NCI-H1930 (cell line): Measurements from ENCODE around the gene NOTCH2.

Experiments
- DNase-seq, 2 experiments: peaks; one replicate each; lab custom pipeline; 2025; lab: John Stamatoyannopoulos, UW

The NOTCH2 gene

DNA sequence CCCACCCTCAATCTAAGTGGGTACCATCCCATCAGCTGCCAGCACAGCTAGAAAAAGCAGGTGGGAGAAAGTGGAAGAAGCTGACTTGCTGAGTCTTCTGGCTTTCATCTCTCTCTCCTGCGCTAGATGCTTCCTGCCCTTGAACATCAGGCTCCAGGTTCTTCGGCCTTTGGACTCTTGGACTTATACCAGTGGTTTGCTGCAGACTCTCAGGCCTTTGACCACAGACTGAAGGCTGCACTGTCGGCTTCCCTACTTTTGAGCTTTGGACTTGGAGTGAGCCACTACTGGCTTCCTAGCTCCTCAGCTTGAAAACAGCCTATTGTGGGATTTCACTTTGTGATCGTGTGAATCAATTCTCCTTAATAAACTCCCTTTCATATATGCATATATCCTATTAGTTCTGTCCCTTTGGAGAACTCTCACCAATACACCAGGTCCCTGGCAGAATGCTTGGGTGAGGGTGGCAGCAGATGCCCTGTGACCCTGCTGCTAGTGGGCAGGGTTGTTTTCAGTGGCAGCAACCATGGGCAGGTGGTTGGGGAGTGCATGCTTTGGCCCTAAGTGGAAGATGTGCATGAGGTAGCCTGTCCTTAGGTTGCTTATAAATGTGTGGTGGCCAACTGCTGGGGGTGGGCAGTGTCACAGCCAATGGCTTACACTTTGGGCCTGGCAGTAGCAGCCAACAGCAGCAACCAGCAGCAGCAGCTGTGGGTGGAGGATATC lies 162.4 kb downstream of the NOTCH2 start:
- DNase-seq, result no peak

DNA sequence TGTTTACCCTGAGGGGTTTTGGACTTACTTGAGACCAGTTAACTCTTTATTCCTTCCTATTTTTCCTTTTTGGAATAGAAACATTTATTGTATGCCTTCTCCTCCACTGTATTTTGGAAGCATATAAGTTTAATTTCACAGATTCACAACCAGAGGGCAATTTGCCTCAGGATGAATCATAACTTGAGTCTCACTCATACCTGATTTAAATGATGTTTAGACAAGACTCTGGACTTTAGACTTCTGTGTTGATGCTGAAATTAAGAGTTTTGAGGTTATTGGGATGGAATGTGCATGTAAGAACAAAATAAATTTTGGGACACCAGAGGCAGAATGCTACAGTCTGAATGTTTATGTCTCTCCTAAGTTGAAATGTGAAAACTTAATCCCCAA lies 166.0 kb downstream of the NOTCH2 start:
- no peak for DNase-seq

DNA sequence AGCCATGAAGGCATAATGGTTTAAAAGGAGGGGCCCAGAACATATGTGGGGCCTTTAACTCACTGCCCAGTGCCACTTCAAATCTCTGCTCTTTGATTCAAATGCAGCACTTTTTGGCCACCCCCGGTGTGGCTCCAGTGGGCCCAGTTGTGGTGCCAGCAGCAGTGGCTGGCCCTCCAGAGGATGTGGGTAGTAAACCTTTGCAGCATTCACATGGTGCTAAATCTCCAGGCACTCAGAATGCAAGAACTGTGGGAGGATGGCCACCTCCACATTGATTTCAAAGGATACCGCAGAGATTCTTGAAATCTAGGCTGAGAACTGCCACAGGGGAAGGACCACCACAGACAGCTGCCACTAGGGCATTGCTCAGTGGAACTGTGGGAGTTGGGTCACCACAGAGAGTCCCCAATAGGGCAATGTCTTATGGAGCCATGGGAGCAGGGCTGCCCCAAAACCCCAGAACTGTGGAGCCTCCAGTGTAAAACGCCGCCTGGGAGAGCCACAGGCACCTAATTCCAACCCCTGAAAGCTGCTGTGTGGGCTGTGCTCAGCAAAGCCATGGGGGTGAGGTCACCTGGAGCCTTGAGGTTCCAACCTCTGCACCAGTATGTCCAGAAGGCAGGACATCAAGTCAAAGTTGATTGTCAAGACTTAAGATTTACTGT lies 166.6 kb downstream of the NOTCH2 start:
- no peak for DNase-seq

GRCh38 chr1:119898981-119899720 lies 170.3 kb downstream of the NOTCH2 start:
- no peak for DNase-seq

DNA sequence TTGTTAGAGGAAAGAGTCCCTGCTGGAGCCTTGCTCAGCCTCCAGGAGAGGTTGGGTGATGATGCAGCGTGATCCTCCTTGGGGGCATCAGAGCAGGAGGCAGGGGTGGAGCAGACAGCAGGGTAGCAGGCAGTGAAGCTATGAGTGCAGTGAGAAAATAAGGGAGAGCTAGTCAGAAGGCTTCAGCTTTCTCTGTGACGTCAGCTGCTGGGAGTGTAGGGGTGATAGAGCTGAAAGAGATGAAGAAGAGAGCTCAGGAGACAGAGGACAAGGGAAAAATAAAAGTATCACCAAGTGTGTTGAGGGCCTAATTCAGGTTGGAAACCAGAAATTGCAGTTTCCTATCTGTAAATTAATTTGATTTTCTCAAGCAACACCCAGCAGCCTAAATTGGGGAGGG lies 170.9 kb downstream of the NOTCH2 start:
- DNase-seq, result no peak

GRCh38 chr1:119896303-119896702 lies 173.2 kb downstream of the NOTCH2 start, which contains the start of gene ADAM30:
Gene ADAM30, minus strand, starts transcription at chr1:119896515. Its CDS starts 179 bp downstream, at chr1:119896336.
- no peak for DNase-seq

- DNase-seq, result no peak
Measured at GRCh38 chr1:119895102-119895501, 174.4 kb downstream of the NOTCH2 start.

GRCh38 chr1:119893827-119894700 lies 175.4 kb downstream of the NOTCH2 start:
- no peak for DNase-seq

DNA sequence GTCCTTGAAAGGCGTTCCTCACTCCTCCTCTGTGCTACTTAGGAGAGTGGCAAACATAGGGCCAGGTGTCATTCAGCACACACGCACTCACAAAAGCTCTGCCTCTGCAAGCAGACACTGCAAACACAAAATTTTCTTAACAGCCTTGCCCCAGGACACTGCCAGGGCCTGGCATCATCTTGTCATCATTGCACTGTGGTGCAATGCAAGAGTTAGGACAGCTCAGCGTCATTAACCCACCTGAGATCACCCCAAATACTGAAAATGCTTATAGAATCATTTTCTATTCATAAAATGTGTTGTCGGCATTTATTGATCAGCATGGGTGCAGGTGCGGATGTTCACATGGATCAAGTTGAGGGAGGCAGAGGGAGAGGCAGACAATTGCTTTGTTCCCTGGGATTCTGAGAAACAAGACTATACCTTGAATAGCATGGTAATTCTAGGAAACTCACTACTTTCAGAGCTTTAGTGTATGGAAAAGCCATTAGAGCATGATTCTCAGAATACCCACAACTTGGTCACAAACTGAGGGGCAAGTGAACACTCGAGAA lies 176.1 kb downstream of the NOTCH2 start:
- no peak for DNase-seq

DNA sequence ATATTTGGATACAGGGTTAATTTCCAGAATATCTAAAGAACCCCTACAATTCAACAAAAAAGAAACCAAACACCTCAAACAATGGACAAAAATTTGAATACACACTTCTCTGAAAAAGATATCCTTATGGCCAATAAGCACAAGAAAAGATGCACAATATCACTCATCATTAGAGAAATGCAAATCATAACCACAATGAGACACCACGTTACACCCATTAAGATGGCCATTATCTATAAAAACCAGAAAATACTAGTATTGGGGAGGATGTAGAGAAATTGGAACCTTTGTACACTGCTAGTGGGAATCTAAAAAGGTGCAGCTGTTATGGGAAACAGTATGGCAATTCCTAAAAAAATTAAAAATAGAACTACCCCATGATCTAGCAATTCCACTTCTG lies 178.1 kb downstream of the NOTCH2 start:
- no peak for DNase-seq

DNA sequence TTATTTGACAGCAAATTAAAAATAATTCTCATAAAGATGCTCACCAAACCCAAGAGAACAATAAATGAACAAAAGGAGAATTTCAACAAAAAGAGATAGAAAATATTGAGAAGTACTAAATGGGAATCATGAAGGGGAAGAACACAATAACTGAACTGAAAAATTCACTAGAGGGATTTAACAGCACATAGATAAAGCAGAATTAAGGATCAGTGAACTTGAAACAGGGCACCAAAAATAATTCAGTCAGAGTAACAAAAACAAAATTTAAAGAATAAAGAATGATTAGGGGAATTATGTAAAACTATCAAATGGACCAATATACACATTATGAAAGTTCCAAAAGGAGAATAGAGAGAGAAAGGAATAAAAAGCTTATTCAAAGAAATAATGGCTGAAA lies 181.0 kb downstream of the NOTCH2 start:
- DNase-seq, result no peak

DNA sequence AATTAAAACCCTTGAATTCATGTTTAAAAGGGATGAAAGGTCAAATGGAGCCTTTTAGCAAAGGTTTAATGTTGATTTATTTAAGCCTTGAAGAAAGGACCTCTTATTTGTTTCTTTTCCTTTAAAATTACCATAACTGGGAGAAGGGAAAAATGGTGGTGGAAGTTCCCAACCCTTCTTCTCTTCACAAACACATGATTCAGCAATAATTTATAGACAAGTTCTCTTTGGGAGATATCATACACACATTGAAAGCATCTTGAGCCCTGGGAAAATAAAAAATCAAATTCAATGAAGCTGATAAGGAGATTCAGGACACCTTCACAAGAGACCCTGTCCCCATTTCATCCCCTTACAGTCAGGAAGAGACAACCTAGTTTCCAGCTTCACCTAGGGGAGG lies 182.0 kb downstream of the NOTCH2 start:
- no peak for DNase-seq

DNA sequence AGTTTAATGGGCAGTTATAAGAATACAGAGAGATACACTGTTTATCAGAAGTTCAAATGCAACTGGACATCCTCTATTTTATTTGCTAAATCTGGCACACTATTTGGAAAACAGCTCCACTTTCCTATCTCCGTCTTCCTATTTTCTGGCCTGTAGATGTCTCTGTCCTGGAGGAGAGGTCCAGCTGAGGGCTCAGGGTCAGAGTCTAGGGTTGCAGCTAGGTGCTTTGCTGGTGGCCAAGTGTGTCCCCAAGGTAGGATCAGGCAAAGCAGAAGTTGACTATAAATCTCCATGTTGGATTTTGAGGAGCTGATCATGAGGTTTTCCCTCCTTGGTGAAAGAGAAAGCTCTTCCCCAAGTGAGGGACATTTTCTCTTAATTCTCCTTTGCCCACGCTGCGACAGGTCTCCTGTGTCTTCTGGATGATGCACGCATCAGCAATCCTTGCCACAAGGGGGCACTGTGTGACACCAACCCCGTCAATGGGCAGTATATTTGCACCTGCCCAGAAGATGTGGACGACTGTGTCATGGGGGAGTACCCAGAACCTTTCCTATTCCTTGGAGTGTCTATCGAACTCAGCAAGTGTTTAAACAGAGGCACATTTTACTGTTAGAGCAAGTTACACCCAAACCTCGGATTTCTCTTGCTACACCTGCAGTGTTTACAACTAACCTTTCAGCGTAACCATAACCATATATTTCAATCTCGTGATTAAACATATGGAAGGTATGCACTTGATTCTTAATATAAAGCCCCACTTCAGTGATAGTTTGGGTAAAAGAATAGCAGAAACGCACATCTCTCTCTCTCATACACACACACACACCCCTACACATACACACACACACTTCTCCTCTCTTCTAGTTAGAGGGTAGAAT lies 183.3 kb downstream of the NOTCH2 start:
- peak in 1 of 2 experiments; percentile 15 for DNase-seq

DNA sequence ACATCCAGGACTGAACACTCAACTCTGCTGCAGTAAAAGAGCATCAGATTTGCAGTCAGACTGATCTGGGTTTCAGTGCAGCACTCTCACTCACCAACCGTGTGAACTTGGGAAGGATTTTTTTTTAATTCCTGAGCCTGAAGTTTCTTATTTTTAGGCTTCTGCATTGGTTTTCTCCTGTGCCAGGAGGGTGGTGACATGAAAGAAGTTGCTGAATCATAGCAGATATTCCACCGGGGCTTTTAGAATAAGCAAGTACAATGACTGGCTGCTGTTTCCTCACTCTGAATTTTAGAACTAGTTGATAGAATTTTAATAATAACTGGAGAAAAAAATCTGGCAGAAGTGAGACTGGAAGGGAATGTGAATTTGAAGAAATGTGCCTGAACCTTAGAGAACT lies 184.8 kb downstream of the NOTCH2 start:
- DNase-seq, result no peak

DNA sequence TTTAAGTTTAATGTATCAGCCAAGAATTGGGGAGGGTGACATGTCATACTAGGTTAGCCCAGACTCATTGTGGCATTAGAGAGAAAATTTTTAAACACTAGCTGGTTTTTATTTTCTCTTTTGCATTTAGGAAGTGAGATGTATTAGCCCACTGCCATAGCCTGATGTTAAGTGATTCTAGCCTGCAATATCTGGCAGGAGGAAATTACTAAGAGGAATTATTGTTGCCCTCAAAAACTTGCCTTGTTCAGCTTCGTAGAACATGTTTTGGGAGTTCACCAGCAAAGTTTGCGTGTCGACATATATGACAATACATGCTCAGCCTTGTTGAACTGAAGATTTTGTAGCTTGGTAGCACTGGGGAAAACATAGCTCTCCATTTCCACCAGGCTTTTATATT lies 185.6 kb downstream of the NOTCH2 start:
- DNase-seq, result no peak

- no peak for DNase-seq
Measured at GRCh38 chr1:119882132-119883049, 187.1 kb downstream of the NOTCH2 start.

DNA sequence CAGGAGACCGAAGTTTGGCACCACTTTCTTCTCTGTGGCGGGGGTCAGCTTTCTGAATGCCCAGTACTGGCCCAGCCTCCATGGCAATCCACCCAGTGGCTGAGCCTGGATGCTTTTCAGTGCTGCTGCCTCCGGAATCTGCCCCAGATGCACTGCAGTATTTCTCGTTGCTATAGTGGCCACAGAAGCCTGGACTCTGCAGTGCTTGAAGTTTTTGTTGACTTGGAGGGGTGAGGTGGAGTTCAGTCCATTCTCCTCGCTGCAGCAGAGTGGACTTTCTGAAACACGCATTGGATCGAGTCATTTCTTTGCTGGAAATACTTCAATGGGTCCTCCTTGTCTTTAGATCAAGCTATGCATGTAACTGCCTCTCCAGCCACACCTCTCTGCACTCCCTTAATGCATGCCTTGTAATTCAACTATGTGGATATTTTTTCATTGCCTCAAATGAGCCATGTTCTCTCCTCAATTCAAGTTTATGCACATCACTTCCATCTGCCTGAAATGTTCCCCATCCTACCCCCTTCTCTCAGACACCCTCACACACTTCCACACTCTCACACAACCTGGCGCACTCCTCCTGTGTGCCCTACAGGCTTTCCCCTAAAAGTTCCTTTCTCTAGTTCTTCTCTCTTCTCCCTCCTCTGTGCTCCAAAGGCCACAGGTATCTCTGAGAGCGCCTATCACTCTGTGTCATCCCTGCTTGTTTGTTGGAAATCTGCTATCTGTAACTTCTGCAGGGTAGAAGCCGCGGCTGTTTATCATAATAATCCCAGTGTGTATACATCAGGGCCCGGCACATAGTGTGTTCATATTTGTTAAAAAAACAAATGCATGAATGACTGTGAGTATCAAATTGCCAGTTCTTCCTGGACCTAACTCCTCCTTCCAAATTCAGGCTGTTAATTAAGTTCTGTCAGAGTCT lies 189.7 kb downstream of the NOTCH2 start:
- no peak for DNase-seq

DNA sequence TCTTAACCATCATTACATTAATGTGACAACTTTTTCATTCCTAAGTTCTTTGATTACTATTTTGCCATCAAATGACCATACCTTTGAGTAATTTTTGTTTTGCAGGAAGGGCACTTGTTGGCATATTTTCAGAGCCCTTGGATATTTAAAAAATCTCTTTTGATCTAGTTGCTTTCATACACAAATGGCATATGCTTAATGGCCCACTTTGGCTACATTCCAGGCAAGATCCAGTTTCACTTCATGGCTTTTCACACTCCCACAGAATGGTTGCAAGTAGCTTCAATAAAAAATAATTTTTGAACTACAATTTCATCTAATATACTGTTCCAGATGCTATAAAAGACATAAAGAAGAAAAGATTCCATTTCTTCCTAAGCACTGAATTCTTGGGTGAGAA lies 191.3 kb downstream of the NOTCH2 start:
- no peak for DNase-seq
